Osteoblast (primary cell): ENCODE results near the gene EPN1. TPM values are rescaled to one million over a fixed set of nuclear protein-coding genes. Genes with fewer than 3 reads are reported as not detected.

Source experiments
- DNase-seq: peaks from one replicate; pipeline ENCODE4 v3.0.0; 2011; ENCODE audit warnings: low spot score, mixed read lengths; ENCODE audit not compliant: insufficient read length; ENCODE audit errors: missing footprints
- H2AFZ ChIP-seq: 2 replicates; pipeline ENCODE4 v1.6.0; 2011; ENCODE audit warnings: mild to moderate bottlenecking, low read length
- H3K27ac ChIP-seq: 2 replicates; pipeline ENCODE4 v1.5.1; 2011; ENCODE audit warnings: mild to moderate bottlenecking, low read depth, low read length, moderate library complexity
- H3K27me3 ChIP-seq: 2 replicates; pipeline ENCODE4 v1.6.0; 2012; ENCODE audit warnings: mild to moderate bottlenecking, control low read depth, inconsistent platforms, low read length, moderate library complexity; ENCODE audit not compliant: insufficient read depth
- H3K36me3 ChIP-seq: 2 replicates; pipeline ENCODE4 v1.5.1; 2011; ENCODE audit warnings: mild to moderate bottlenecking, low read length, control low read depth, moderate library complexity; ENCODE audit not compliant: insufficient read depth
- H3K4me1 ChIP-seq: 2 replicates; pipeline ENCODE4 v1.5.1; 2011; ENCODE audit warnings: mild to moderate bottlenecking, low read length, control low read depth, moderate library complexity; ENCODE audit not compliant: insufficient read depth
- H3K4me2 ChIP-seq: 2 replicates; pipeline ENCODE4 v1.6.0; 2011; ENCODE audit warnings: mild to moderate bottlenecking, low read length; ENCODE audit not compliant: insufficient read depth
- H3K4me3 ChIP-seq: fragments of 200-600 bp; sonication (generic); 3 replicates; pipeline ENCODE4 v1.5.1; 2012; ENCODE audit warnings: mild to moderate bottlenecking, low read length, inconsistent platforms; ENCODE audit not compliant: insufficient read depth
- H3K79me2 ChIP-seq: 2 replicates; pipeline ENCODE4 v1.6.0; 2012; ENCODE audit warnings: mild to moderate bottlenecking, low read length, control low read depth, inconsistent platforms; ENCODE audit not compliant: insufficient read depth
- H3K9me3 ChIP-seq: 2 replicates; pipeline ENCODE4 v1.5.1; 2011; ENCODE audit warnings: low read depth, low read length, control low read depth
- H4K20me1 ChIP-seq: 2 replicates; pipeline ENCODE4 v1.6.0; 2012; ENCODE audit warnings: mild to moderate bottlenecking, low read length, control low read depth; ENCODE audit not compliant: insufficient read depth
- total RNA-seq: library from RNA; depleted of rRNA; stranded (reverse); fragments of >200 nt; gene quantifications from 2 replicates; pipeline ENCODE4 v1.2.3, GENCODE V29; 2012
- TF ChIP-seq, protein P1 (sequence below): IDR thresholded peaks from 2 replicates; pipeline ENCODE4 v1.5.1; 2011; ENCODE audit warnings: mild to moderate bottlenecking, low read depth, low read length, moderate library complexity; ENCODE audit errors: extremely low read depth

The EPN1 gene
- total RNA-seq, 1 donor: 31.5 TPM

DNA sequence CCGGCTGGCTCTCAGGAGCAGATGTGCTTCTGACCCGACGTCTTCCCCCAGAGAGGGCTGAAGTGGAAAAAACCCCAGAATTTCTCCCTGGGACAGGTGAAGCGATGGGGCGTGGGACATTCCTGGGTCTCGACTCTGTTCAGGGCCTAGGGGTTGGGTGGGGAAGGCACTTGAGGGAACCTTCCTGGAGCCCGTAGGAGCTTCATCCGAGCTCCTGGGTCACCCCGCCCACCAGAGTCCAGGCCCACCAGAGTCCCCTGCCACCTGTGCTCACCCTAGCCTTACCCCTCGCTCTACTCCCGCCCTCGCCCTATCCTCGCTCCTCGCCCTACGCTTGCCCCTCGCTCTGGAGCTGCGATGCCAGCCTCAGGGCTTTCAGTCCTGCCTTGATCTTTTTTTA lies 23.2 kb downstream of the EPN1 start:
- peaks cover 37% of the 10 kb centered on the region for H3K36me3 ChIP-seq
- peak; percentile 82 for DNase-seq
- H3K9me3 ChIP-seq: no peaks in the 10 kb centered on the region
- TF ChIP-seq, protein P1, sequence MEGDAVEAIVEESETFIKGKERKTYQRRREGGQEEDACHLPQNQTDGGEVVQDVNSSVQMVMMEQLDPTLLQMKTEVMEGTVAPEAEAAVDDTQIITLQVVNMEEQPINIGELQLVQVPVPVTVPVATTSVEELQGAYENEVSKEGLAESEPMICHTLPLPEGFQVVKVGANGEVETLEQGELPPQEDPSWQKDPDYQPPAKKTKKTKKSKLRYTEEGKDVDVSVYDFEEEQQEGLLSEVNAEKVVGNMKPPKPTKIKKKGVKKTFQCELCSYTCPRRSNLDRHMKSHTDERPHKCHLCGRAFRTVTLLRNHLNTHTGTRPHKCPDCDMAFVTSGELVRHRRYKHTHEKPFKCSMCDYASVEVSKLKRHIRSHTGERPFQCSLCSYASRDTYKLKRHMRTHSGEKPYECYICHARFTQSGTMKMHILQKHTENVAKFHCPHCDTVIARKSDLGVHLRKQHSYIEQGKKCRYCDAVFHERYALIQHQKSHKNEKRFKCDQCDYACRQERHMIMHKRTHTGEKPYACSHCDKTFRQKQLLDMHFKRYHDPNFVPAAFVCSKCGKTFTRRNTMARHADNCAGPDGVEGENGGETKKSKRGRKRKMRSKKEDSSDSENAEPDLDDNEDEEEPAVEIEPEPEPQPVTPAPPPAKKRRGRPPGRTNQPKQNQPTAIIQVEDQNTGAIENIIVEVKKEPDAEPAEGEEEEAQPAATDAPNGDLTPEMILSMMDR: no peak
- no peak overlapping the region for H2AFZ ChIP-seq
- no peak overlapping the region for H3K27ac ChIP-seq
- H4K20me1 ChIP-seq: no peaks in the 10 kb centered on the region
- H3K4me1 ChIP-seq: no peaks in the 10 kb centered on the region
- no peak overlapping the region for H3K4me3 ChIP-seq
- no peaks in the 10 kb centered on the region for H3K79me2 ChIP-seq
- no peaks in the 10 kb centered on the region for H3K27me3 ChIP-seq
- no peak overlapping the region for H3K4me2 ChIP-seq

DNA sequence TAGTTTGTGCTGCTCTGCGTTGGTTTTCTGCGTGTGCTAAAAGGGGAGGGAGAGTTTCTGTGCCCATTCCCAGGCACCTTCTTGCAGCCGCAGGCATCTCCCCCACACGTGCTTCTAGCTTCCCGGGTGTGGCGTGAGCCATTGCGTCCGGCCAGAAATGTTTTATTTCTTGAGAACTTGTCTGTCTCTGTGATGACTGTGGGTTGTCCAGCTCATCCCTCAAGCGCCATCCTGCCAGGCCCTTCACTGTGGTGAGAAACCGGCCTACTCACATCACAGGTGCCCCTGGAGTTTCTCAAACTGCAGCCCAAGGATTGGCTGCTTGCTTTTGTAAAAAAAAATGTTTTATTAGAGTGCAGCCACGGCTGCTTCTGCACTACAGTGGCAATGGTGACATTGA lies 24.2 kb downstream of the EPN1 start:
- Histone ChIP-seq H4K20me1 (no peaks in the 10 kb centered on the region), H2AFZ (no peak overlapping the region), H3K9me3 (no peaks in the 10 kb centered on the region), H3K4me1 (no peaks in the 10 kb centered on the region), H3K36me3 (peaks cover 32% of the 10 kb centered on the region), H3K27me3 (no peaks in the 10 kb centered on the region), H3K4me3 (no peak overlapping the region), H3K4me2 (no peak overlapping the region), H3K79me2 (no peaks in the 10 kb centered on the region), H3K27ac (no peak overlapping the region)
- DNase-seq: peak; percentile 64
- TF ChIP-seq, protein P1: no peak

DNA sequence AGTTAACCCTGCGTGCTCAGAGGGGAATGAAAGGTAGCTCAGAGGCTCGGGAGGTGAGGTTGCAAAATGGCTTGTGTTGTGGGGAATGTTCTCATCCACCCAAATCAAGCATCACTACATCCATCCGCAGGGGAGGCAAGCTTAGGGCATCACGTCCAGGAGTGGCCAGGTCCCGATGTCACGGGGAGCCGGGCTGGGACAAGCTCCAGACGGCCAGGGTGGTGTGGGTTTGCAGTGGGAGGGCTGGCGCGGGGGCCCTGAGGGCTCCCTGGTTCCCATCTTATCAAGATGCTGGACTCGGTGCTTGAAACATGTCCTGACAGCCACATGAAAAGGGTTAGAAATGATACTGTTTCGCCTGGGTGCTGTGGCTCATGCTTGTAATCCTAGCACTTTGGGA lies 25.8 kb downstream of the EPN1 start:
- DNase-seq: peak; percentile 61
- Histone ChIP-seq H3K4me1 (no peaks in the 10 kb centered on the region), H3K36me3 (peaks cover 32% of the 10 kb centered on the region)

DNA sequence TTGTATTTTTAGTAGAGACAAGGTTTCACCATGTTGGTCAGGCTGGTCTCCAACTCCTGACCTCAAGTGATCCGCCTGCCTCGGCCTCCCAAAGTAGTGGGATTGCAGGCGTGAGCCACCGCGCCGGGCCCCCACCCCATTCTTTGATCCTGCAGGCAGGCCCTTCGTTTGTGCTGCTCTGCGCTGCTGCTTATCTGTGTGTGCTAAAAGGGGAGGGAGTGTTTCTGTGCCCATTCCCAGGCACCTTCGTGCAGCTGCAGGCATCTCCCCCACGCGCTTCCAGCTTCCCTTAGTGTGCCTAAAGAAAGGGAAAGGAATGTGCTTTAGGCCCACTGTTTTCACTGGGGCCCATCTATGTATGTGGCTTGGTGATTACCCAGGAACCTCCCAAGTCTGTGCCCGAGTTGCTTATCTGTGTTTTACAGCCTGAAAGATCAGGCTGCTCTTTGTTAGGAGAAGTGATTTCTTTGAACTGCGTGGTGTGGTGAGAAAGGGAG lies 27.2 kb downstream of the EPN1 start:
- no peaks in the 10 kb centered on the region for H3K27me3 ChIP-seq
- no peaks in the 10 kb centered on the region for H3K79me2 ChIP-seq
- no peak overlapping the region for H3K4me3 ChIP-seq
- H3K27ac ChIP-seq: no peak overlapping the region
- peaks cover 20% of the 10 kb centered on the region for H3K36me3 ChIP-seq
- H3K4me2 ChIP-seq: no peak overlapping the region
- no peak overlapping the region for H2AFZ ChIP-seq
- peak; percentile 83 for DNase-seq
- no peaks in the 10 kb centered on the region for H3K9me3 ChIP-seq
- H4K20me1 ChIP-seq: peaks cover 3% of the 10 kb centered on the region
- H3K4me1 ChIP-seq: no peaks in the 10 kb centered on the region
- TF ChIP-seq, protein P1: no peak

More for the DNA sequence above, 25.8 kb downstream of the EPN1 start:
- Histone ChIP-seq H3K27ac (no peak overlapping the region), H3K27me3 (no peaks in the 10 kb centered on the region), H2AFZ (no peak overlapping the region), H4K20me1 (peaks cover 3% of the 10 kb centered on the region), H3K4me2 (no peak overlapping the region), H3K79me2 (no peaks in the 10 kb centered on the region), H3K9me3 (no peaks in the 10 kb centered on the region), H3K4me3 (no peak overlapping the region)
- TF ChIP-seq, protein P1: no peak
